ENCODE data around the gene DYRK1B. TPM values are rescaled to one million over a fixed set of nuclear protein-coding genes. Genes with fewer than 3 reads are reported as not detected.
"Not testable (repeated sequence)": the region's sequence is repeated elsewhere in the genome, so short reads cannot be mapped to it uniquely, and the experiment has no call there.

The DYRK1B gene
- total RNA-seq: 19.2 and 28.6 TPM in 2 replicates
- polyA plus RNA-seq: 22.0 and 31.4 TPM in 2 replicates

- H3K4me1 ChIP-seq (ENCODE audit: low read depth): no peaks in the 10 kb centered on the region
- H3K36me3 ChIP-seq: peaks cover 44% of the 10 kb centered on the region
- TF ChIP-seq CTCF (IDR thresholded peaks at IDR 0.05; ENCODE audit: low read depth, low read length): no peak
- peak; percentile 99 for DNase-seq (ENCODE audit: low read depth in 1 of 2, low spot score in 1 of 2)
- H3K4me3 ChIP-seq: peak within 1 kb of the TSS; percentile 87
- no peaks in the 10 kb centered on the region for H3K9me3 ChIP-seq (ENCODE audit: low read depth)
- peak within 1 kb of the TSS; percentile 87 for H3K27ac ChIP-seq
- no peaks in the 10 kb centered on the region for H3K27me3 ChIP-seq
Observed at GRCh38 chr19:39833464-39834286, at the start of gene DYRK1B. DYRK1B (minus strand) TSS chr19:39834162; CDS start chr19:39831867, 2,295 bp downstream.

- H3K27ac ChIP-seq; H3K27me3 ChIP-seq; H3K4me1 ChIP-seq (ENCODE audit: low read depth); H3K36me3 ChIP-seq; H3K4me3 ChIP-seq; DNase-seq (ENCODE audit: low read depth in 1 of 2, low spot score in 1 of 2); H3K9me3 ChIP-seq (ENCODE audit: low read depth): not testable (repeated sequence)
Observed at GRCh38 chr19:39882645-39883044, 48.7 kb upstream of the DYRK1B start.

- H3K9me3 ChIP-seq (ENCODE audit: low read depth): not testable (repeated sequence)
- DNase-seq (ENCODE audit: low read depth in 1 of 2, low spot score in 1 of 2): peak; percentile 46 to 62
- TF ChIP-seq CTCF (IDR thresholded peaks at IDR 0.05; ENCODE audit: low read depth, low read length): peak; percentile 46
Observed at GRCh38 chr19:39881495-39882110, 47.6 kb upstream of the DYRK1B start.

GRCh38 chr19:39880241-39880640 is 46.3 kb upstream of the DYRK1B start:
- not testable (repeated sequence) for H3K4me3 ChIP-seq; H3K27me3 ChIP-seq; DNase-seq (ENCODE audit: low read depth in 1 of 2, low spot score in 1 of 2)

More at GRCh38 chr19:39881495-39882110, 47.6 kb upstream of the DYRK1B start:
- not testable (repeated sequence) for H3K4me1 ChIP-seq (ENCODE audit: low read depth); H3K4me3 ChIP-seq; H3K36me3 ChIP-seq; H3K27me3 ChIP-seq; H3K27ac ChIP-seq

GRCh38 chr19:39879796-39880195 is 45.8 kb upstream of the DYRK1B start:
- not testable (repeated sequence) for H3K4me1 ChIP-seq (ENCODE audit: low read depth); H3K36me3 ChIP-seq; H3K9me3 ChIP-seq (ENCODE audit: low read depth); H3K4me3 ChIP-seq; DNase-seq (ENCODE audit: low read depth in 1 of 2, low spot score in 1 of 2); H3K27me3 ChIP-seq; H3K27ac ChIP-seq

More at GRCh38 chr19:39880241-39880640, 46.3 kb upstream of the DYRK1B start:
- H3K36me3 ChIP-seq; H3K9me3 ChIP-seq (ENCODE audit: low read depth); H3K27ac ChIP-seq; H3K4me1 ChIP-seq (ENCODE audit: low read depth): not testable (repeated sequence)

GRCh38 chr19:39878866-39879265 is 44.9 kb upstream of the DYRK1B start:
- not testable (repeated sequence) for DNase-seq (ENCODE audit: low read depth in 1 of 2, low spot score in 1 of 2); H3K4me3 ChIP-seq; H3K27me3 ChIP-seq; H3K9me3 ChIP-seq (ENCODE audit: low read depth); H3K36me3 ChIP-seq; H3K4me1 ChIP-seq (ENCODE audit: low read depth); H3K27ac ChIP-seq

- no peak for DNase-seq (ENCODE audit: low read depth in 1 of 2, low spot score in 1 of 2)
- no peak for TF ChIP-seq CTCF (IDR thresholded peaks at IDR 0.05; ENCODE audit: low read depth, low read length)
- H3K36me3 ChIP-seq: no peaks in the 10 kb centered on the region
- no peaks in the 10 kb centered on the region for H3K4me1 ChIP-seq (ENCODE audit: low read depth)
- H3K27me3 ChIP-seq: no peaks in the 10 kb centered on the region
- no peaks in the 10 kb centered on the region for H3K9me3 ChIP-seq (ENCODE audit: low read depth)
- H3K27ac ChIP-seq: no peak overlapping the region
- no peak overlapping the region for H3K4me3 ChIP-seq
Observed at GRCh38 chr19:39878398-39878797, 44.4 kb upstream of the DYRK1B start.

GRCh38 chr19:39877982-39878381 is 44.0 kb upstream of the DYRK1B start:
- H3K4me1 ChIP-seq (ENCODE audit: low read depth); H3K36me3 ChIP-seq; H3K4me3 ChIP-seq; H3K9me3 ChIP-seq (ENCODE audit: low read depth); DNase-seq (ENCODE audit: low read depth in 1 of 2, low spot score in 1 of 2); H3K27ac ChIP-seq; H3K27me3 ChIP-seq: not testable (repeated sequence)

GRCh38 chr19:39877488-39877887 is 43.5 kb upstream of the DYRK1B start:
- H3K36me3 ChIP-seq; H3K4me3 ChIP-seq; H3K9me3 ChIP-seq (ENCODE audit: low read depth); H3K4me1 ChIP-seq (ENCODE audit: low read depth); H3K27ac ChIP-seq; H3K27me3 ChIP-seq; DNase-seq (ENCODE audit: low read depth in 1 of 2, low spot score in 1 of 2): not testable (repeated sequence)

- not testable (repeated sequence) for H3K9me3 ChIP-seq (ENCODE audit: low read depth); H3K27me3 ChIP-seq; DNase-seq (ENCODE audit: low read depth in 1 of 2, low spot score in 1 of 2); H3K4me1 ChIP-seq (ENCODE audit: low read depth); H3K4me3 ChIP-seq; H3K36me3 ChIP-seq; H3K27ac ChIP-seq
Observed at GRCh38 chr19:39876486-39876885, 42.5 kb upstream of the DYRK1B start.

GRCh38 chr19:39875401-39875864 is 41.5 kb upstream of the DYRK1B start:
- H3K27ac ChIP-seq; H3K36me3 ChIP-seq; H3K9me3 ChIP-seq (ENCODE audit: low read depth); H3K4me3 ChIP-seq; H3K27me3 ChIP-seq; H3K4me1 ChIP-seq (ENCODE audit: low read depth): not testable (repeated sequence)
- peak in 1 of 2 donors; percentile 3 for DNase-seq (ENCODE audit: low read depth in 1 of 2, low spot score in 1 of 2)

All from cardiac muscle cell (in vitro differentiated cells and primary cell).